SKM-1 treated with dmso at 0.1 percent for 144 hours (cell line): ENCODE results near the gene SLC9A3.
"Not testable (repeated sequence)": the region's sequence is repeated elsewhere in the genome, so short reads cannot be mapped to it uniquely, and the experiment has no call there.

Experiments used
- DNase-seq: peaks from one replicate; lab custom pipeline; 2025; ENCODE audit not compliant: unreplicated experiment; lab: John Stamatoyannopoulos, UW

Gene SLC9A3

DNA sequence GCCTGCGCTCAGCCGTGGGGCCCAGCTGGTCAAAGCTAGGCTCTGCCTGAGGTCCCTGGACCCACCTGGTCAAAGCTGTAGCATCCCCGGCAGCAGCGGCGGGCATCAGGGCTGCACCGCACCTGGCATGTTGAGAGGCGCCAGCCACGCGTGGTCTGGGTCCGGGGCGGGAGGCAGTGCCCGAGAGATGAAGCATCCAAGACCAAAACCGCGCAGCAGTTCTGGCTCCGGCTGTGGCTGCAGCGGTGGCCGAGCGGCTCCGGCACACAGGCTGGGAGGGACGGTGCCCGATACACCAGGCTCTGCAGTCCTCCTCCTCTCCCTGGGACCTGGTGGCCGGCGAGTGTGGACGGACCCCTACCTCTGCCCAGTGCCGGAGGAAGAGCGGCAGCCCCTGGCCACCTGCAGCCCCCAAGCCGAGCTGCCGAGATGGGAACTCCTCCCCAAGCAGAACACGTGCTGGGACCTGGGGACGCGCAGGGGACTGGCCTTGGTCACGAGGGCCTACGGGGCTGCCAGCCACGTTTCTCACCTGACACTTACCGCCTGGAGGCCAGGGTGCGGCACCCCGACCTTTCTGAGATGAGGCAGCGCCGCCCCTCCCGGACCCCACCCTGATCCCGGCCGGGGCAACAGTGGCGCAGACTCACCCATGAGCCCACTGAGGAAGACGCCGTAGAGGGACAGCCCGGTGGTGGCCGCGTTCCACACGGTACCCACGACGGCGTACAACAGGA, 33.0 kb downstream of the SLC9A3 start:
- no peak for DNase-seq

DNA sequence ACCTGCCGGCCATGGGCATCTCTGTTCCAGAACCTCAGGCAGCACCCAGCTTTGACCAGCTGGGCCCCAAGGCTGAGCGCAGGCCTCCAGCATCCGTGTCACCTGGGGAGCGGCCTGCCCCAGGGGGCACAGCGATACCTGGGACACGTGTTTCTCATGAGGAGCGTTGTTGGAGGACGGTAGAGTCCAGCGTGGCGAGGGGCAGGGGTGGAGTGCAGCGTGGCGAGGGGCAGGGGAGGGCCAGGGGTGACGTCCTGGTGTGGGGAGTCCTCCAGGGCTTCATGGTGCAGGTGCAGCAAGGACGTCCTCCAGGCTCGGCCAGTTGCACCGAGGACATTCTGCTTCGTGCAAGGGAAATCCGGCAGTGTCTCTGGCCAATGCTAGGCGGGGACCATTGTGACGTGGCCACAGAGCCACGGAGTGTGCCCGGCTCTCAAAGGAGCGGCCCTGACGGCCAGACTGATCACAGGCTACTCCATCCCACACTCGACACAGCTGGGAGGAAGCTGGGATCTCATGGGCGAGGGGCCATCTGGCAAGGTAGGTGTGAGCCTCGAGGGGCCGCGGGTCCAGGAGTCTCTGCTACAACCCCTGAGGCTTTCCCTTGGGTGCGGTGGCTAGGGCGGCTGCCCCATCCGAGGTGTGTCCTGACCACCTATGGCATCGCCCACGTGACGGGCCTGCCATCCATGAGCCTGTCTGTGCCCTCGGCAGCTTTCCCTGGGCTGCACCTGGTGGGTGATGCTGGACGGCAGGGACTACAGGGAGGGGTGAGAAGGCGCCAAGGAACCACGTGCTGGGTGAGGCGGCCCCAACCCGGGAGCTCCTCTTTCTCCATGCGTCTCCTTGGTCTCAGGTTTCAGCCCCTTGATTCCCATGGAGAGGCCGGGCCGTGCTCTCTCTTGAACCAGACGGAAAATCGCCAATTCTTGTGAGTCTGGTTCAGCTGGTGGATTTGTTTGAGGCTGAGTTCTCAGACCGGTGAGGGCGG, 33.8 kb downstream of the SLC9A3 start:
- no peak for DNase-seq

DNA sequence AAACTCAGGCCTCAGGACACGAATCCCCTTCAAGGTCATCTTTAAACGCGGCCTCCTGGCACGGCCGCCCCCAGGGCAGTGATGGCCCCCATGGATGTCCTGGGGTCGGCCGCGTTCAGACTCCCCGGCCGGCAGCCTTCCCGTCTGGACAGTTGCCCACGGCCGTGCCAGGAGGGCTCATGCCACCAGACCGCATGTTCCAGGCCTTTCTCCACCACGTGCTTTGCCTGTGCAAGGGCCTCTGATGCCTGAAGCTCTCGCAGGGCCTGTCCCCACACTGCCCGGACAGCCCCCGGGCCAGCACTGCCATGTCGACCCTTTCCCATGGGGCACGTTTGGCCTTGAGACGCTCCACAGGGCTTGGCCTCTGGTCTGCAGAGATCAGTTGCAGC, 34.6 kb downstream of the SLC9A3 start:
- DNase-seq = no peak

DNA sequence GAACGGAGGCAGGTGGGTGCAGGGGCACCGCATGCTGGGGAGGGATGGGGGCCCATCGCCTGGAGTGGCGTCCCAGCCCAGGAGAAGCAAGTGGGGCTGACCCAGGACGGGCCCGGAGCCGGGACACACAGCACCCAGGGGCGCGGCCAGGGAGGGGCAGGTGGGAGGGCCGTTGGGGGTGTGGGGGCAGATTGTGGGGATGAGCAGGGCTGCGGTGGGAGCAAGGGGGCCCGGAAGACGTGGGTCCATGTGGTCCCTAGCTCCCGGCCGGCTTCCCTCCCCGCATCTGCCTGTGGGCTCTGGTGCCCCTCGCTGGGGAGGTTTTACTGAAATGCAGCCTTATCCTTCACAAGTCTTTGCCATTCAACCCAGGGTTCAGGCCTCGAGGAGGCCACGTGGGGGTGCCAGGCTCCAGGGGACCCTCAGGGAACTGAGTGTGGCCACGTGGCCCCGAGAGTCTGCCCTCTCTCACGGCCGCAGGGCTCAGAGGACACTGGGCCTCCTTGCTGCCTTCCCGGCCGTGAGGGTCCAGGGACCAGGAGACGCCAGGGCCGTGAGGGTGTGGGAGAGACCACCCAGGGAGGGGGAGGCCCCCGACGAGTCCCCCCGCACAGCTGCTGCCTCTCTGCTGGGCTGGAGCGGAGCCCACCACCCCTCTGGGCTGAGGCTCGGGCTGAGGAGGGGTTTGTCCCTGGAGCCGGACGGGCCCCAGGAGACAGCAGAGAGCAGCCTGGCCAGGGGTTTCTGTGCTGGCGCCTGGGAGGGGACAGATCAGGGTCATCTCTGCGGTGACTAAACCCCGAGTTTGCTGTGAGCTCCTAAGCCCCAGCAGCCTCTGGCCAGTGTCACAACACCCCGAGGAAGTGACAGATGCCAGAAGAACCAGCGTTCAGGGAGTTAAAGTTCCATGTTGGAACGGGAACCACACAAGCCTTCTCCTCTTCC, 35.2 kb downstream of the SLC9A3 start:
- no peak for DNase-seq

DNA sequence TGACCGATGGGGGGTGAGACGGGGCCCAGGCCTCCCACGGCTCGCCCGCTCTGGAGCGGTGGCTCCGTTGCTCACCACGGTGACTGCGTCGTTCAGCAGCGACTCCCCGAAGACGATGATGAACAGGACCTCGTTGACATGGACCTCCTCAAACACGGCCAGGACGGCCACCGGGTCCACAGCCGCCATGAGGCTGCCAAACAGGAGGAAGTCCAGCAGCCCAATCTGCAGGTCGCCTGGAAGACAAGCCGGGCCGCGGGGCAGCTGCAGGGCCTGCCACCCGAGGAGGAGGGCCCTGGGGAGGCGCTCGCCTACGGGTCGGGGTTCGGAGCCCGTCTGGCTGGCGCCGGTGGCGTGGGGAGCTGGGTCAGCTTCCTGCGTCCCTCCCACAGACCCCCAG, 36.0 kb downstream of the SLC9A3 start:
- DNase-seq = no peak

DNA sequence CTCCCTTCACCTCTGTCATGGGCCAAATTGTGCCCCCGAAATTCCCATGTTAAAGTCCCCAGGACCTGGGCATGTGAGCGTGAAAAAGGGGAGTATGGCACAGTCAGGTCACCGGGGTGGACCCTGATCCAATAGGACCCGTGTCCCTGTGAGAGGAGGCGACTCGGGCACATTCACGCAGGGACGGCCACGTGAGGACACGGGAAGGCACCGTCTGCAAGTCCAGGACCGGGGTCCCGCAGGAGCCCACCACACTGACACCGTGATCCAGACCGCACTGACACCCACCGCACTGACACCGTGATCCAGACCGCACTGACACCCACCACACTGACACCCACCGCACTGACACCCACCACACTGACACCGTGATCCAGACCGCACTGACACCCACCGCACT, 37.7 kb downstream of the SLC9A3 start:
- DNase-seq = not testable (repeated sequence)

DNA sequence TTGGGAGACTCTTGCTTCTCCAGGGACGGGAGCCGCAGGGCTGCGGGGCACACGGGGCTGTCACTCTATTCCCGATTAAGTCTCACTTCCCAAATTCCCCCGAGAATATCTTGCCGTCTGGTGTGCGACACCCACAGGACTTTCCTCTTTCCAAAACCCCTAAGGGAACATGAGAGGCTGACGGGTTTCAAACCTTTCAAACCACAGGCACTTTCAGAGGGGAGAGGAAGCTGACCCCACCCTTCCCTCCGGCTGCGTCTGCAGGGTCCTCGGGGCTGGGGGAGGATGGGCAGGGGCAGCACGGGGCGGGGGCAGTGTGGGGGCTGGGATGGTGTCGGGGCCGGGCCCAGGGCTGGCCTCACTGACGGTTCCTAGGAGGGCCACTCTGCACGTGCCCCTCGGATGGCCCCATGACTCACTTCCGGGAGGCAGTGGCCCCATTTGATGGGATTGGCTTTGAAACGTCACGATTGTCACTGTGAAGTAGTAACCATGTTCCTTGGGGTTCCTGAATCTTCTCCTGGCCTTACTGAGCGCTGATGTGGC, 38.2 kb downstream of the SLC9A3 start:
- no peak for DNase-seq

DNA sequence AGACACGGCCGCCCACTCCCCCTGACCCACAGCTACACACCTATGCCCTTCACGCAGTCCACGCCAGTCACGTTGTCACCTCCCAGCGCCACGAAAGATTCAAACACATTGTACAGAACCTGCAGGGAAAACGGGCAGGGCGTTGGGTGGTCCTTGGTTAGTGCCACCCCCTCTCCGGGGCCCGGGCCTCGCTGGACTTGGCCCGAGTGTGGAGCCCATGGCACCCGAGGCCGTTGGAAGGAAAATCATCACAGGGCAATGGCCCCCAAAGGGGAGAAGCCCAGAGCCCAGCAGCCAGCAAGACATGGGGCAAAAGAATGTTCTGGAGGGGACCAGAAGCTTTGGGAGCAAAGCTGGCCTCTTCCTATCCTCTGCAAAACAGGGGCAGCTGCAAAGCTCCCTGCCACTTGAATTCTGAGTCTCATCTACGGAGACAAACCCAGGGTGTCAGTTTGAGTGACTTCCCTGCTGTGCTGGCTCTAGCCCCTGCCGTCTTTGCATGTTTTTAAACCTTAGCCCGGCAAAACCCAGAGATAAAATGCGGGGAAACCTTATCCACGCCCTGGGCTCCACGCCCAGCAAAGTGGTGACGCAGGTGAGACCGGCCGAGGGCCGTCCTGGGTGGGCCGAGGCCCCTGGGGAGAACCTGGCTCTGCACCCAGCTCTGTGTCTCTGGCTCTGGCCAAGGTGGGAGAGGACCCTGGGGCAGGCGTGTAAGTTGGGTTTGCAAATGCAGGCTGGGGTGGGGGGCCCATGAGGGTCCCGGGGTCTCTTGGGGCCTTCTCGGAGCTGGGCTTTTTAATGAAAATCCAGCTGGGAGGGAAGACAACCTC, 38.9 kb downstream of the SLC9A3 start:
- DNase-seq = no peak

DNA sequence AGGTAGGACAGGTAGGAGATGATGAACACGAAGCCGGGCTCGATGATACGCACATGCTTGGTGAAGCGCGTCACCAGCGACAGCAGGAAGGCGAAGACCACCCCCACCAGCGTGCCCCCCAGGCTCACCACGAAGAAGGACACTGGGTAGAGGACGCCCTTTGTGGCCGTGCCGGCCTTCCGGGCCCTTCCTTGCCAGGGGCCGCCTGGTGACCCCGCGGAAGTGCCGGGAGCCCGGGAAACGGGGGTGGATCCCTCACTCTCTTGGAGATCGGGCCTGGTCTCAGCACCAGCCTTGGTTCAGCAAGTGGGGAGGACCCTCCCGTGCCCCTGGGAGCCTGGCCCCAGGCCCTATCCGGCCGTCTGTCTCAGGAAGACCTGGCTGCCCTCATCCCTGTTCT, 39.7 kb downstream of the SLC9A3 start:
- no peak for DNase-seq

DNA sequence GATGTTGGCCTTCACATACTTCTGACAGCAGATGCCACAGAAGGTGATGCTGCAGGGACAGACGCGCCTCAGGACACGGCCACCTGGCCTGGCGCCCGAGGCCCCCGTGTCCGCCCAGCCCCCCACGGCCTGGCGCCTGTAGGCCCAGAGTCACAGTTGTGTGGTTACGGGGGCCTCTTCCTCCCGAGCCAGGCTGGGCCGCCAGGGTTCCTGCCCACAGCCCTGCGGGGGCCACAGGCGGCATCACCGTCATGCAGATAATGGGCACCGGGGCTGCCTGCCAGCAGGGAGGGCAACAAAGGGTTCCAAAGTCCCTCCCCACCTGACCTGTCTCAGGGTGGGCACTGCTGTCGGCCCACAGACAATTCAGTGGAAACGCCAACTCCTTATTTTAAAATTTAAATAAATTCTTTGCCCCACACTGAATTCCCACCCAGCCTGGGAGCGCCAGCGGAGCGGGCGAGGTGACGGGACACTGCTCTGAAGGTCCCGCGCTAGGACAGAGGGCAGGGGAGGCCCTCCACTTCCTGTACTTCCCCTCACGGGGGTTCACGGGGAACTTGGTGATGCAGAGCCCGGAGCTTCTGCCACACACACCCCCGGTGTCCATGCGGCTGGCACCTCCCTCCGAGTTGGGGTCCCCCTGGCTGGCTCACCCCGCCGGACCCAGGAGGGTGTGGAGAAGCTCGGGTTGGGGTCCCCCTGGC, 40.7 kb downstream of the SLC9A3 start:
- no peak for DNase-seq

DNA sequence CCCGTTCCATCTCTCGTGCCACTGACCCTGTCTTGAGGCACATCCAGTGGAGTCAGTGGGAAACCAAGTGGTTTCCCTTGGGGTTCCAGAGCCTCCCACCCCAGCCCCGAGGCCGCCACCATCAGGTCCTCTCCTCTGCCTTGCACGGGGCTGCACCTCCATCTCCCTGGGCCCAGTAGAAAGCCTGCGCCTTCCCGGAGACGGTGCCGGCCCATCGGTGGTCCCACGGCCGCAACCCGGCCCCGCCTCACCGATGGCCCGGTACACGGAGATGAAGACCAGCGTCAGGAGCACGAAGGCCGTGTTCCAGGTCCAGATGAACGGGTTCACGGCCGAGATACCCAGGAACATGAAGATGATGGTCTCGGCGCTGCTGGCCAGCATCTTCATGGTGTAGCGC, 41.2 kb downstream of the SLC9A3 start:
- DNase-seq = no peak

DNA sequence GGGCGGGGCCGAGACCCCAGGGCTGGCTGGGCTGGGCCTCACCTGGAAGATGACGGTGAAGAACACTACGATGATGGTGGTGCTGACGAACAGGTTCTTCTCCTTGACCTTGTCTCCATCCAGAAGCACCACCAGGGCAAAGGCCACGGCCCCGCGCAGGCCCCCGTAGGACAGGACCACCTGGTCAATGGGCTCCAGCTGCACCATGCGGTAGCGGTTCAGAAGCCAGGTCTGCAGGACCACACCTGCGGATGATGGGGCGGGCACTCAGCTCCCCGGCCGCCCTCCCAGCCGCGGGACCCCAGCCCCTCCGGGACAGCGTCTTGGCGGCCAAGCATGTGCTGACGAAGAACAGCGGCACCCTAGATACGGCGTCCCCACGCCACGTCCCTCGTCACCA, 41.7 kb downstream of the SLC9A3 start:
- no peak for DNase-seq

DNA sequence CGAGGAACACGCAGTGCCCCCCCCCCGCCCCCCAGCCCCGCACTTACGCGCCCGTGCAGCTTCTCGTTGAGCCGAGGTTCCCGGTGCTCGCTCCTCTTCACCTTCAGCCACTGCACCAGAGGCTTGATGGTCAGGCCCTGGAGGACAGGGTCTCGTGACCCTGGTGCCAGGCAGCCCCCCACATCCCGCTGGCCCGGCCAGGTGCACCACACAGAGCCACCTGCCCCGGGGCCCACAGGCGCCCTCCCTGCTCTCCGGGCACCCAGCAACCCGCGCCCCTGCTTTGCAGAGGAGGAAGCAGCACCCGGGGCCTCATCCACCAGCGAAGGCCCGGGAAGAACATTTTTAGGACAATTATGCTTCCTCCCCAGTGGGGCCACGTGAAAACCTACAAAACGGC, 42.2 kb downstream of the SLC9A3 start:
- no peak for DNase-seq

DNA sequence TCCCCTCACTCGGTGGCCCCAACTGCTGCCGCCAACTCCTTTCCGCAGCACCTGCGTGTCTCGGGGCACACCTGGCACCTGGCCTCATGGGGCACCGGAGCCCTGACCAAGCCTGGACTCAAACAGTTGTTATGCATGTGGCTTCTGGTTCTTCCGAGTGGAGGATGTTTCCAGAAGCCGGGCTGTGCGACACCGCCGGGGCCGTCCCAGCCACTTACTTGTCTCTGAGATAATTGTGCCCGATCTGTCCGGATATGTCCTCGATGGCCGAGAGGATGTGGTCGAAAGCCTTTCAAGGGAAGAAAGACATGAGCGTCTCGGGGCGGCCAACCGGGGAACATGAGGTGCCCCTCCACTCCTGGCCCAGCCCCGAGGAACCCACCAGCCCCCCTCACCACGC, 42.9 kb downstream of the SLC9A3 start:
- no peak for DNase-seq

DNA sequence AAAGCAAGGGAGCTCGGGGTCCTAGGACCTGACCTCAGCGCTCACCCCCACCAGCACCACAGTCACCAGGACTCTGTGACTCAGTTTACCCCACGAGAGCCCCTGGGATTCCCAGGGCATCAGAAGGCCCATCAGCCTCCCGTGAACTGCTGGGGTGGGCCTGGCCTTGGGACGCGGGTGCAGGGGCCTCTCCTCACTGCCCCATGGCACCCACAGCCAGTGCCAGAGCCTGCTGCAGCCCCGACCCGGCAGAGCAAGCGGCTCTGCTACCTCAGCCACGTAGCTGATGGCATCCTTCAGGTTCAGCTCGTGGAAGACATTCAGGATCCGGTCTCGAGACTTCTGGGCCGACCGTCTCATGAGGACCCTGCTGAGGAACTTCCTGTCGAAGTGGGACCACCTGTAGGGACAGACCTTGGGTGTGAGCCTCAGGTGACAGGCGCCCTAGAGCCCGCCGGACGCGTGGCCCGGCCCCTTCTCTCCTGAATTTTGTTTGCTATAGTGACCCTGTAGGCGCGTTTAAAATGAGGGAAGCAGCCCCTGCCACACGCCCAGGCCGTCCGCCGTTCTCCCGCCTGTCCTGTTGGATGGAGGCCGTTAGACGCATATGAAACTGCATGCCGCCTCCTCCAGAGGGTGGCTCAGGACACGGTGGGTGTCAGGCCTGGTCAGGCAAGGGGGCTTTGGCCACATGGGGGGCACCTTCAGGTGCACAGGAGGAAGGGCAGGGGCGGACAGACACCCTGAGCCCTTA, 44.5 kb downstream of the SLC9A3 start:
- no peak for DNase-seq

DNA sequence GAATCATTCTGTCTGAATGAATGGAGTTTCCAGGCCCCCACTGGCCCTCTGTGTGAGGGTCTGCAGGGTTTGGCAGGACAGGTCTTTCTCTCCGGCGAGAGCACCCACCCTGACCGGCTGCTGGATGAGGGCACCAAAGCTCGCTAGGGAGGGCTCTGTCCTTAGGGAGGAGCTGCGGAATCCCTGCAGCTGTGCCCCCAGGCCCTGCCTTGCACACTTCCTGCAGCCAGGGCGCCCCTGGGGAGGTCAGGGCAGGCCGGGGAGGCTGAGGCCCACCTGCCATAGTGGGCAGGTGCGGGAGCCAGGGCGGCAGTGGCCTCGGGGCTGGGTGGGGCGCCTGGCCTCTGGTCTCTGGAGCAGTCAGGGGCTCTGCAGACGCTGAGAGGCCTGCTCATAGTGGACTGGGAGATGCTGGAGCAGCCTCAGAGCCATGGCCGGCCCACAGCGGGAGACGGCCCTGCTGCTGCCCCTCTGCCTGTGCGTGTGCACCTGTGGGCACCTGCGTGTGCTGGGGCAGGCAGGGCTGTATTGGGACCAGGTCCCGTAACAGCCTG, 45.2 kb downstream of the SLC9A3 start:
- DNase-seq = no peak

DNA sequence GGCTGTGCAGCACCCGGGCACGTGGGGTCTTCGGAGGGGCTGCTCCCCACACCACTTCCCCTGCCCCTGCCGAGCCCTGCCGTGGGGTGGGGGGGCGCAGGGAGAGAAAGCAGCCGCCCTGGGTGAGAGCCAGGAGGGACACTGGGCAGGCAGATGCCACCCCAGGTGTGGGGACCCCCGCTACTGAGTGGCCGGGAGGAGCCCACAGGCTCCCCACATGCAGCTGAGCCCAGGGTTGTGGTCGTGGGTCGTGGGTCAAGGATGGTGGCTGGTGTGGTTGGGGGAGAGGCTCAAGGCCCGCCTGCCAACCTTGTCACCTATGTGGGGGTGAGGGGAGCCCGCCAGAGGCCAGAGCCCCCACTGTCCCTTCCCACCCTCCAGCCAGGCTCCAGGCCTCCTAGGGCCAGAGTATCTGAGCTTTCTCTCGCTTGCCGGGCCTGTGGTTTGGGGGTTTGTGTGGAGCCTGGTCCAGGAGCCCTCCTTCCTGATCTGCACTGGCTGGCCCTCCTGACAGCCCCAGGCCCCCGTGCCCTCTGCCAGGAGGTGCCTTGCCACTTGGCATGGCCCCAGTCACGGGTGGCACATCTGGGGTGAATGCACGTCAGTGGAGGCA, 45.8 kb downstream of the SLC9A3 start:
- no peak for DNase-seq

DNA sequence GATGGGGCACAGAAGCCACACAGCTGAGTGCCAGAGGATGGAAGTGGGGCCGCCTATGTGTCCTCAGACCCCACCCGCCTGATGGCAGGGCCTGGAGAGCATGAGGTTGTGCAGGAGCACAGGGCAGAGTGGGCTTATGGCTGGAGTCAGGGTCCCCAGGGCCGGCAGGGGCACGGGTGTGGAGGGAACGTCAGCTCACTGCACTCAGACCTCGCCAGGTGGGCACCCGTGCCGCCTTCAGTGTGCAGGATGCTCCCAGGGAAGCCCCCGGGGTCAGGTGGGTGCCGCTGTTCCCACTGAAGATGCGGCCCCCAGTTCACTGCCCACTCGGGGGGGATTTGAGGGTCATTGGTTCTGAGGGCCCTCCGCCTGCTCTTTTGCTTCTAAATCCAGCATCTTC, 46.4 kb downstream of the SLC9A3 start:
- DNase-seq = no peak
